ENCODE data around the gene TPD52L1.

Gene TPD52L1

DNA sequence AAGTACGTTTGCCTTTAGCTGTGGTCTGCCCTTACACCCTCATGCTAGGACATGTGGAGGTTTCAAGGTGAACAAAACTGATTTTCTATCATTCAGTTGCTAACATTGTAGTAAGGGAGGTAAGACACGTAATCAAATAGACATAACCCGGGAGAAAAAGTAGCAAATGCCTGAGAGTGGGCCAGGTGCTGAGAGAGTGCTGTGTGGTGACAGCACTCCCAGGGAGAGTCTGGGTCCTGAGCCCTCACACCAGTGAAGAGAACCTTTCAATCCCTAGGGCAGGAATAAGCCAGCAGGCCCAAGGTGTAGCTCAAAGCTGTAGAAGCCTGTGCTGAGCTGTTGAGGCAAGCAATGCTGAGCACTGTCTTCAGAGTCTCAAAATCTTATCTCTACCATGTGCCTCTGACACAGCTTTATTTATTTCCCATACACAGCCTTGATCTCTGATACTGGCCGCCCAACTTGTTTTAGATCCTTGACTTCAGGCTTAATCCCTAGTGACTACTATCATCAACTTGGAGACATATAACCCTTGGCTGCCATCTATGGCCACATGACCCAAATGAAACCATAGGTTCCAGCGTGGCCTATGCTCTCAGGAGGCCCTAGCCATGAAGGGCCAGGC, 55.2 kb downstream of the TPD52L1 start:
- no peak for DNase-seq (ENCODE audit: low read depth in 2 of 2)

DNA sequence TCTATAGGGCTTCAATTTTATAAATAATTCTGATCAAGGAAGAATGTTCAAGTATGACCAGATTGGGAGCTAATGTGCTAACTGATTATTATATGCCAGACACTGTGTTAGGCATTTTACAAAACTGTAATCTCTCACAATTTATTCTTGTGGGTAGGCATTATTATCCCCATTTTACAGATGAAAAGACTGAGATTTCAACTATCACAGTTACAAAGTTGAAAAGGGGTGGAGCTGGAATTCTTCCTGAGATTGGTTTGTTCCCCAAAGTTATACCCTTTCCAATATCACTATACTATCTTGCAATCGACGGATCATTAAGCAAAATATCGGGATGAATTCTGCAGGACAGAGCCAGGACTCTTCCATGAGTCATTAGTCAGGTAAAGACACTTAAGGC, 57.1 kb downstream of the TPD52L1 start:
- DNase-seq (ENCODE audit: low read depth in 2 of 2) = no peak

DNA sequence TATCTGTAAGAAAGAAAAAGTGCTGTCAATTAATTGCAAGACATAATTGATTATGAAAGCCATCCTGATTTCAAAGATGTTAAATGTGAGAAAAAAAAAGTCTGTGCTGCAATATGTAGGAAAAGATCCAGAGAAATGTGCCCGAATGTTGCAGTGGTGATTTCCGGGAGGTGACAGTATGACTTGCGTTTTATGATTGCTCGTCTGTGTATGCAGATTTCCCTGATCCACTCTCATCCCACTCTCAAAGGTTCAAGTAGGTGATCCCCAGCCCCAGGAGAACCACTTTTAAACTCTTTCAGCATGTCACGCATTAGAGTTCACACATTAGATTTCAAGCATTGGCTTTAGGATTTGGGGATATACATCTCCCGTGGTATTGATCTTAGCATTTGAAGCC, 57.8 kb downstream of the TPD52L1 start:
- no peak for DNase-seq (ENCODE audit: low read depth in 2 of 2)

GRCh38 chr6:125212377-125212776, 58.8 kb downstream of the TPD52L1 start:
- DNase-seq (ENCODE audit: low read depth in 2 of 2) = no peak

- DNase-seq (ENCODE audit: low read depth in 2 of 2) = no peak
These were observed 60.4 kb downstream of the TPD52L1 start for GRCh38 chr6:125213939-125214338.

DNA sequence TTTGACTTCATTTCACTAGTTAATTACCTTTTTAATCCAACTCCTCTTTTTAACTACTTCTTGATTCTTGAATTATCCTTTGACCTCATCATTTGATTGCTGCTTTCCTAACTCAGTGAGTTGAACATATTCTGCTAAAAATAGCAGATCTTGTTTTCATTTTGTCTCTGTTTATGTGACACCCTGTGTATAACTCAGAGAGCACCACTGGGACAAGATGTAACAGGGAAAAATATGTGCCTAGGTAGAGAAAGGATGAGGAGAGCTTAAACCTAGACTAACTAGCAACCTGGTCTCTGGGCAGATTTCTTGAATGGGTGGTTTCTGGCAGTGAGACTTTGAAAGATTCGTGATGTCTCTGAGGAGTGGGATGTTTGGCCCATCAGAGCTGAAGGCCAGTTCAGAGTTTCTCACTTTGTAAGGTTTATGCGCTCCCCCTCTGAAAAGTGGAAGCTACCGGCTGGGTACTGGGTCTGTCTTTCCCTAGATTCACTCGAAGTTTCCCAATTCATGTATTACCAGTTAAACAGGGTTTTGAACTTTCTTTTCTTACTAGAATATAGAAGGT, 61.8 kb downstream of the TPD52L1 start:
- no peak for DNase-seq (ENCODE audit: low read depth in 2 of 2)

DNA sequence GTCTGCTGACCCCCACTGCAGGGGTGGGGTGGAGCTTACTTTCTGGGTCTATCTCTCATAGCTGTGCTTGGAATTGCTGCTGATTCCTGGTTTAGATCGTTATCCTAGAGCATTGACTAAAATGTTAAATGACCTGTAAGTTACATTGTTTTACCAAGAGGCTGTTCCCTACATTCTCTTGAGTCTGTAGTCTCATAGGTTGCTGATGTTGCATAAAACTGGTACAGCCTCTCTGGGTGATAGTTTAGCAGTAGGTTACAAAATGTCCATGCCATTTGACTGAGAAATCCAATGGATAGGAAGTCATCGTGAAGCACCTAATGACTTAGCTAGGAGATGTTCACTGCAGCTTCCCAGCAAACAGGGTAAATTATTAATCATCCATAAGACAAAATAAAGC, 62.4 kb downstream of the TPD52L1 start:
- DNase-seq (ENCODE audit: low read depth in 2 of 2) = no peak

GRCh38 chr6:125217369-125217768, 63.8 kb downstream of the TPD52L1 start:
- no peak for DNase-seq (ENCODE audit: low read depth in 2 of 2)

DNA sequence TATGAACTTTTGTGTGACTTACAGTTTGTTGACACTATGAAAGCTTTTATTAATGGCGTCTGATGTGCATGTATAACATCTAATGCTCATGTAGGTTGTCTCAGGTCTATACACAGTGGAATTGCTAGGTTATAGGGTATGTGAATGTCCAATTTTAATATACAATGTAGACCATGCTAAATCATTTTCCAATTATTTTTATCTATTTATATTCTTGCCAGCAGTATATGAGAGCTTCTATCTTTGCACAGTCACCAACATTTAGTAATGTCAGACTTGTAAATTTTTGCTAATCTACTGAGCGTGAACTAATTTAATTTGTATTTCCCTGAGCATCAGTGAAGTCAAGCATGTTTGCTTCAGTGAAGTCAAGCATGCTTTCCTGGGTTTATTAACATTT, 64.4 kb downstream of the TPD52L1 start:
- DNase-seq (ENCODE audit: low read depth in 2 of 2) = no peak

DNA sequence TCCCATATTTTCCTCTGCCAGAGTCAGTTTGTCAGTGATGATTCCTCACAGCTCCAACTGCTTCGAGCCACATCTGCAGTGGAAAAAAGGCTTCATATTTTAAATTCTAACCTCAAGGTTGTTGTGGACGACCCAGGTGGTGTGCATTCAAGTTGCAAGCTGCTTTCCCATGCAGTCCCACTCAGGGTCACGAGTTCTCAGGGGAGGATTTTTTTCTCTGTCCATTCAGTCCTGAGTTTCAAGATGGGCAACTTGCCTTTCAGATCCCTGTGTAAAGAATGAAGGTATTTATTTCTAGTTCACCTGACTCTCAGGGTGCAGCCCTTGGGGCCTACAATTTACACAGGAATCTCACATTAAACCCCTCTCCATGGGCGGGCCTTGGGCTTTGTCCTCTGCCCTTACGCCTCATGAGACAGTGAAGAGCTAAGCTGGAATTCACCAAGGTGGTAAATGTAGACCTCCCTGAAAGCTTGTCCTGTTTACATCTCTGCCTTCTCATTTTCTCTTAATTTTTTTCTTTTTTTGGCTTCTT, 65.9 kb downstream of the TPD52L1 start:
- no peak for DNase-seq (ENCODE audit: low read depth in 2 of 2)

- DNase-seq (ENCODE audit: low read depth in 2 of 2) = no peak
These were observed 67.1 kb downstream of the TPD52L1 start for GRCh38 chr6:125220712-125221111.

GRCh38 chr6:125222531-125223455, 69.2 kb downstream of the TPD52L1 start:
- DNase-seq (ENCODE audit: low read depth in 2 of 2) = no peak

DNA sequence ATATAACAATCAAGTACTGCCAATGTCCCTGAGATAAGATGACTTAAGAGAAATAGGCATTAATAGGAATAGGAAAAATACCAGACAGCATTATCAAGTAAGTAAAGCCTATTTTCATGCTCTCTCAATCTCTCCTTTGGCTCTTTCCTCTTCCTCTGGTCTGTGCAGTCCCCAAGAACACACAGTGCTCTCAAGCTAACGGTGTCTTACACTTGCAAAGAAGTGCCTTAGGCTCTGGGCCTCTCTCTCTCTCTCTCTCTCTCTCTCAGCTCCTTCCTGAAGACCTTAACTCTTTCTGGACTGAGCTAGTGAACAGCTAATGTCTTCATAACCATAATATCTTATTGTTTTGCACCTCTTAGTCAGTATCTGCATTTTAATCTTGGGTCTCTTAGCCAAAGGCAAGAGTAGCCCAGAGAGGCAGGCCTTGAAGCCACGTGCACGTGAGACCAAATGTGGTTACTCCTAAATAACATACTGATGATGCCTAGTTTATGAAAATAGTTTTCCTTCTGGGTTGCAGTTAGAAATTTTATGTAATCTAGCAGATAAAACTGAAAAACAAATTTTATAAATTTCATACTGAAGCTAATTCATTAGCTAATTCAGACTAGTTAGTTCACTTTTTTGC, 70.8 kb downstream of the TPD52L1 start:
- no peak for DNase-seq (ENCODE audit: low read depth in 2 of 2)

GRCh38 chr6:125227244-125227643, 73.7 kb downstream of the TPD52L1 start:
- DNase-seq (ENCODE audit: low read depth in 2 of 2) = no peak

- DNase-seq (ENCODE audit: low read depth in 2 of 2) = no peak
These were observed 75.5 kb downstream of the TPD52L1 start for GRCh38 chr6:125228981-125229479.

- no peak for DNase-seq (ENCODE audit: low read depth in 2 of 2)
These were observed 77.1 kb downstream of the TPD52L1 start for GRCh38 chr6:125230674-125231073.

DNA sequence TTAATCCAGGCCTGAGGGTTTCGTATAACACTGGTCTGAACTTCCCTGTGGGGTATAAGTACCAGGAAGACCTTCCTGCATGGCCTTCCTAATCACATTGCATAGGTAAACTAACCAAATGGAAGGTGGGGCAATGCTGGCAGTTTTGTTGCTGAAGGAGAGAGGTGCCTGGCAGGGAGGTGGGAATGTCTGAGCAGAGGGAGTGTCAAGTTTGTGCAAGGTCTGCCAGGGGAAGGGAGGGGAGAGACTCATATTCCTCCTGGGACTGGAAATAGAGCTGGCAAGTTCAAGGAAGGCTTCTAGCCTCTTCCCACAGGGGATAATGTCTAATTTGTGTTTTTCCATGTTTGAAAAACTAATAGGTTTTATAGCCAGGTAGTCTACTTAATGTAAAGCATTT, 77.6 kb downstream of the TPD52L1 start:
- no peak for DNase-seq (ENCODE audit: low read depth in 2 of 2)

GRCh38 chr6:125231574-125232343, 78.2 kb downstream of the TPD52L1 start:
- DNase-seq (ENCODE audit: low read depth in 2 of 2) = no peak

DNA sequence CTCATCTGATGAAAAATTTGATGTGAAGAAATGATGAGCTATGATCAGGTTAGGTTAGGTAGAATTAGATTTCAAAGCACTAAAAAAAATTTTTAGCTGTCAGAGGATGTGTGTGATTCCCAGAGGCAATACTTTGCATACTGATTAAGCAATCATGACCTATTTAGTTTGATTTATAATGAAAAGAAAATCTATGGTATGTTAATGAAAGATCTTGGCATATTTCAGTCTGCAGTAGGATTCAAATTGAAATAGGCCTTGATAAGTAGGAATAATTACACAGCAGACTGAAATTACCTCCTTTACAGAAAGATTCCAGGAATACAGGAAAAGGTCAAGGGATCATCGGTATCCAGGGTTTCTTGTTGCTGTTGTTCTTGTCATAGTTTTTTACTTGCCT, 78.9 kb downstream of the TPD52L1 start:
- no peak for DNase-seq (ENCODE audit: low read depth in 2 of 2)

GRCh38 chr6:125233202-125233601, 79.6 kb downstream of the TPD52L1 start:
- no peak for DNase-seq (ENCODE audit: low read depth in 2 of 2)
